Right ventricle myocardium superior (tissue), 1 donor: ENCODE results near the gene PTPN4. TPM values are rescaled to one million over a fixed set of nuclear protein-coding genes. Genes with fewer than 3 reads are reported as not detected.
"Not testable (repeated sequence)": the region's sequence is repeated elsewhere in the genome, so short reads cannot be mapped to it uniquely, and the experiment has no call there.

Experiments
- ATAC-seq: fragments of 200-7000 bp; cut with Tn5 transposase; one replicate; pipeline ENCODE4 v1.9.1; 2020; ENCODE audit warnings: mild to moderate bottlenecking; ENCODE audit not compliant: poor library complexity
- DNase-seq: peaks from one replicate; pipeline ENCODE4 v3.0.0-alpha.2; 2020
- intact Hi-C: fragments of 100-400 bp; cut with DNase I; formaldehyde crosslinking; loops from one replicate; pipeline ENCODE4 v1.11.2; 2022
- total RNA-seq: library from RNA; stranded (reverse); fragmentation: NEBNext Ultra II Directional; extraction: Animal tissue kit (Norgen Biotek cat#: 25700); gene quantifications from one replicate; pipeline ENCODE4 v1.2.1, GENCODE V29; 2021
- donor health status: DM: no; HTN: yes; CAD: no; lungs with severe emphysema.

PTPN4 gene
- total RNA-seq, 1 donor from 2014 or later, result 37.6 TPM

DNA sequence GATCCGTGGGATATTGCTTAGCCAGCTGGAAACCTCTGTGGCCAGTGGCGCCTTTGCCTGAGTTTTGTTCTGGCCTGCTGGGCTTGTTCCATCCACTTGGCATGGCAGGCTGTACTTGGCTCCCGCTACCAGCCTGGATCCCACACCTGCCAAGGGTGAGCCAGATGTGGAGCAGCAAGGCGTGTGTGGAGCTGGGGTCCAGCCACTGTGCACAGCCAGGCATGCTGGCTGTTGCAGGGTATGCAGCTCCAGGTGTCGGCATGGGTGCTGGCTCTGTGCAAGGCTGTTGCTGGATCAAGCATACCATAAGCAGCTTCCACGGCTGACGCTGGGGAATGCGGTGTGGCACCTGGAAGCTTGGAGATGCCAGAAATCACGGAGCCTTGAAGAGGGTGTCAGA lies 34.5 kb downstream of the PTPN4 start:
- ATAC-seq, result peak; percentile 84
- peak; percentile 67 for DNase-seq
- intact Hi-C loops, result no loop called here

DNA sequence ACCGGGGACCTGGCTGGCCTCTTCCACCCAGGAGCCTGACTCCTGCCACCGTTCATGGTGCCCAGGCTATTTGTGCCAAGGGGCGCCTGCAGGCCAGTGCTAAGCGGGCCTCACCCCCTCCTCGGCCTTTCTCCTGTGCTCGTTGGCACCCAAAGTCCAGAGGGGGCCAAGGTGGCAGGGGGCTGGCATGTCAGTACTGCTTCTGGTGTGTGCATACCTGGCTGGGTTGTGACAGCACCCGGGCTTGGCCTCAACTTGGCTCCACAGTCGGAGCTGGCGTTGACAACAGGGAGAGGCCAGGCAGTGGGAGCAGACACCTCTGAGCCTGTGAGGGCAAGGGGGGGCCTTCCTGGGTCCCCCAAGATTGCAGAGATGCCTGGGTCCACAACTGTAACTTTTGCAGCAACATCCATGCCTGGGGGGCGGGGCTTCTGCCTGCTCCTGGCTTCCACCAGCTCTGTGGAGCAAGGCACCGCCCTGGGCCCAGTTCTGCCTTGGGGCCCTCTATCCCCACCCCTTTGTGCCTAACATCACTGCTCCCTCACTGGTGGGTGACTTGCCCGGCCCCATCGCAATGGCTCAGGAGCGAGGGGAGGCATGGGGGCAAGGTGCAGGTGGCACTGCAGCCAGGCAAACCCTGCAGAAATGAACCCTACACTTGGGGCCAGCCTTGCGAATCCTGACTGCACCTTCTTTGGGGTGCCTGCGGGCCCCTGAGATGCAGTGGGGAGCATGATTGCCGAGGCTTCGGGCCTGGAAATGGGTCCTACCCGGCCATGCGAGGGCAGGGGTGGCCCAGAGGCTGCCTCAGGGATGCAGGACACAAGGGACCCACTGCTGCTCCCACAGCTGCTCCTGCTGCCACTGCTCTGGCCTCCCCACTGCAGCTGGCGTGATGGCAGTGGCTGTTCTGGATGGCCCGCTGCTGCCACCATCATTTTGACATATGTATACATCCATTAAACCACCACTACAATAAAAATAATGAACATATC lies 35.9 kb downstream of the PTPN4 start:
- intact Hi-C loops, result no loop called here
- ATAC-seq, result peak; percentile 34
- peak; percentile 39 for DNase-seq

DNA sequence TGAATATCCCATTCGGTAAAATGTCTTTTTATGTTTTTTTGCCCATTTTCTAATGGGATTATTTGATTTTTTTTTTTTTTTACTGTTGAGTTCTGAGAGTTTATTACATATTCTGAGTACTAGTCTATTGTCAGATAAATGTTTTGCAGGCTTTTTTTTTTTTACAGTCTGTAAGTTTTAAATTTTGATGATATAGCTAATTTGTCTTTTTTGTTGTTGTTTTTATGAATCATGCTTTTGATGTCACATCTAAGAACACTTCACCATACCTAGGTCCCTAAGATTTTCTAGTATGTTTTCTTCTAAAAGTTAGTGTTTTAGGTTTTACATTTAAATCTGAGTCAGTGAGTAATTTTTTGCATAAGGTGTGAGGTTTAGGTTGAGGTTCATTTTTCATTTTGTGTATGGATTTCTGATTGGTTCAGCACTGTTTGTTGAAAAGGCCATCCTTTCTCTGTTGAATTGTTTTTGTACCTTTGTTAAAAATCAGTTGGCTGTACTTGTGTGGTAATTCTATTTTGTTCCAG lies 40.7 kb downstream of the PTPN4 start:
- intact Hi-C loops, result no loop called here
- no peak for ATAC-seq

DNA sequence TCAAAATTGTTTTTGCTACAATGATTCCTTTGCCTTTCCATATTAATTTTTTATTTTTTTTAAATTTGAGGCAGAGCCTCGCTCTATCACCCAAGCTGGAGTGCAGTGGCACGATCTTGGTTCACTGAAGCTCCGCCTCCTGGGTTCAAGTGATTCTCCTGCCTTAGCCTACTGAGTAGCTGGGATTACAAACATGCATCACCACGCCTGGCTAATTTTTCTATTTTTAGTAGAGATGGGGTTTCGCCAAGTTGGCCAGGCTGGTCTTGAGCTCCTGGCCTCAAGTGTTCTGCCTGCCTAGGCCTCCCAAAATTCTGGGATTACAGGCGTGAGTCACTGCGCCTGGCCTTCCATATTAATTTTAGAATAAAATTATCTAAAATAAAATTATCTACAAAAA lies 41.3 kb downstream of the PTPN4 start:
- ATAC-seq (peak; percentile 23), DNase-seq (no peak)
- intact Hi-C loops, result no loop called here

More for the DNA sequence above, 40.7 kb downstream of the PTPN4 start:
- no peak for DNase-seq

DNA sequence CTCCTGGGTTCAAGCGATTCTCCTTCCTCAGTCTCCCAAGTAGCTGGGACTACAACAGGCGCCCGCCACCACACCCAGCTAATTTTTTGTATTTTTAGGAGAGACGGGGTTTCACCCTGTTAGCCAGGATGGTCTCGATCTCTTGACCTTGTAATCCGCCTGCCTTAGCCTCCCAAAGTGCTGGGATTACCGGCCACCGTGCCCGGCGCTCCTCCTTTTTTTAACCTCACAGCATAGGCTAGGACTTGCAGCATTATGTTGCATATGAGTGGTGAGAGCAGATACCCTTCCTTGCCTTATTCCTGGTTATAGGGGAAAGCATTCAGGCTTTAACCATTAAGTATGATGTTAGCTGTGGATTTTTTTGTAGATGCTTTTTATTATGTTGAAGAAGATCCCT lies 42.3 kb downstream of the PTPN4 start:
- ATAC-seq, intact Hi-C loops, DNase-seq: not testable (repeated sequence)

DNA sequence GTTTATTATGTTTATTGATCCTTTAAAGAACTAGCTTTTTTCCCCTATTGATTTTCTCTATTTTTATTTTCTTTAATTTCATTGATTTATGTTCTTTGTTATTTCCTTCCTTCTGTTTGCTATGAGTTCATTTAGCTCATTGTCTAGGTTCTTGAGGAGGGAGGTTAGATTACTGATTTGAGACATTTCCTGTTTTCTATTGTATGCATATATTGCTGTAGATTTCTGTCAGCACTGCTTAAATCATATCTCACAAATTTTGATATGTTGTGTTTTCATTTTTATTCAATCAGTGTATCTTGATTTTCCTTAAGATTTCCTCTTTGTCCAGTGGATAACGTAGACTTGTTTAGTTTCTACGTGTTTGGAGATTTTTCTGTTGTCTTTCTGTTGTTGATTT lies 43.4 kb downstream of the PTPN4 start:
- DNase-seq, result no peak
- intact Hi-C loops, result no loop called here
- ATAC-seq, result no peak

DNA sequence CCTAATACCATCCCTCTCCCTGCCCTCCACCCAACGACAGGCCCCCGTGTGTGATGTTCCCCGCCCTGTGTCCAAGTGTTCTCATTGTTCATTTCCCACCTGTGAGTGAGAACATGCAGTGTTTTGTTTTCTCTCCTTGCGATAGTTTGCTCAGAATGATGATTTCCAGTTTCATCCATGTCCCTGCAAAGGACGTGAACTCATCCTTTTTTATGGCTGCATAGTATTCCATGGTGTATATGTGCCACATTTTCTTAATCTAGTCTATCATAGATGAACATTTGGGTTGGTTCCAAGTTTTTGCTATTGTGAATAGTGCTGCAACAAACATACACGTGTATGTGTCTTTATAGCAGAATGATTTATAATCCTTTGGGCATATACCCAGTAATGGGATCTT lies 44.7 kb downstream of the PTPN4 start:
- intact Hi-C loops, DNase-seq, ATAC-seq: not testable (repeated sequence)

DNA sequence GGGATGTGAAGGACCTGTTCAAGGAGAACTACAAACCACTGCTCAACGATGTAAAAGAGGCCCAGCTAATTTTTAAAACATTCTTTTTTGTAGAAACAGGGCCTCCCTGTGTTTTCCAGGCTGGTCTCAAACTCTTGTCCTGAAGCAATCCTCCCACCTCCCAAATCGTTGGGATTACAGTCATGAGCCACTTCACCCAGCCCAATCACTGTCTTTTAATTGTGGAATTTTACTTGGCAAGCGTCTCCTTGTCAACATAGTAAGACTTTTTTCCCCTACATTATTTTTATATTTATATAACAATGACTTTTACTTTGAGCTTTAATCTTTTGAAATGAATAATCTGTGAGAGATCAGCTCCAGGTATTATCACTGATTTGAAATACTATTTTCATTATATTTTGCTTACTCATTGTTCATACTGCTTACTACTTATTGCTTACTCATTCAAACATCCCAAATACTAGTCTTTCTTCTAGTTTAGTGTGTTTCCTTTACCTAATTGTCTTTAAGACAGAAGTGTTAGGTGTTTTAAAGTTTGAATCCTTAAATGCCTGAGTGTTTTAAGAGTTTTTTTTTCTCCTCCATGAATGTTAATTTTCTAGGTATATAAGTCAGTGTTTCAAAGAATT lies 48.9 kb downstream of the PTPN4 start:
- no peak for ATAC-seq
- DNase-seq, result no peak
- intact Hi-C loops, result no loop called here

DNA sequence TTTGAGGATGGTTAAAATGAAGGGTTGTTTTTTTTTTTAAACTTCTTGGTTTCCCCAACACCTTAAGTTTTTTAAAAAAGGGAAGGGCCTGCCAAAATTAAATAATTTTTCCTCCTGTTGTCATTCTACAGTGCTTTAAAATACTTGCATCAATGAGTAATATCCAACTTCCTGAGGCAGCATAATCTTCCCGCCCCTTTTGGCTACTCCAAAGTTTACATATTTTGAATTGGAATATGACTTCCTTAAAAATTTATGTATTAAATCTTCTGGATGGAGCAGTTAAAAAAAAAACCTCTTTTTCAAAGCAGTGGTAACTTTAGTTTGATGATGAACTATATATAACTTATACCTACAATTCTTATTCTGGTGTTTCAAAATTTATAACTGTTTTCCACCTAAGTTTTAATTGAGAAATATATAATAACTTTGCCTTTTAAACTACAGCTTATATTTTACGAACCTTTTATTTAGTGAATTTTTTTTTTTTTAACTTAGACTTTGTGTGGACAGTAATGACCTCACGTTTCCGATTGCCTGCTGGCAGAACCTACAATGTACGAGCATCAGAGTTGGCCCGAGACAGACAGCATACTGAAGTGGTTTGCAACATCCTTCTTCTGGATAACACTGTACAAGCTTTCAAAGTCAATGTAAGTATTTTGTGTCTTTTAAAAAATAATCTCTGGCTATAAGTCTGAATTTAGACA lies 49.8 kb downstream of the PTPN4 start:
- DNase-seq (no peak), ATAC-seq (peak; percentile 92)
- intact Hi-C loops, result no loop called here

DNA sequence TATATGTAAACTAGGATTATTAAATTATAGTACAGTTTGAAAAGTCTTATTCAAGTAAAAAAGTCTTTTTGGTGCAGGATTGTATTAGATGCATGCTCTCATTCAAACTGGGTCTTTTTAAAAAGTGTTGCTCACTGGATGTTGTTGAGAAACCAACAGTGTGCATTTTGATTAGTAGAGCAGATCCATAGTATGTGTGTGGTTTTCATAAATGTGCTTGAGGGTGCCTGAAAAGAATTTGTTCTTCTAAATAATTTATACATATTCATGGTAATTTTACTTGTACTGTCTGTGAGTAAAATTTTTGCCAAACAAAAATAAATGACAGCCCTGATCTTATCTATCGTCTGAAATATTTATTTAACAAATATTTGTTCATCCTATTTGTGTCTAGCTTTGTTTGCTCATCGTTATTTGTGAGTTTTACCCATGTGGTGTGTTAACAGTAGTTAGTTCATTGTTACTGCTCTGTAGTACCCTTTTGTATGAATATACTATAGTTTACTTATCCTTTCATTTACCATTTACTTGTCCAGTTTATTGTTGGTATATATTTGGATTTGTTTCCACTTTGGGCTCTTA lies 50.4 kb downstream of the PTPN4 start:
- ATAC-seq (no peak), DNase-seq (no peak)
- intact Hi-C loops, result no loop called here

DNA sequence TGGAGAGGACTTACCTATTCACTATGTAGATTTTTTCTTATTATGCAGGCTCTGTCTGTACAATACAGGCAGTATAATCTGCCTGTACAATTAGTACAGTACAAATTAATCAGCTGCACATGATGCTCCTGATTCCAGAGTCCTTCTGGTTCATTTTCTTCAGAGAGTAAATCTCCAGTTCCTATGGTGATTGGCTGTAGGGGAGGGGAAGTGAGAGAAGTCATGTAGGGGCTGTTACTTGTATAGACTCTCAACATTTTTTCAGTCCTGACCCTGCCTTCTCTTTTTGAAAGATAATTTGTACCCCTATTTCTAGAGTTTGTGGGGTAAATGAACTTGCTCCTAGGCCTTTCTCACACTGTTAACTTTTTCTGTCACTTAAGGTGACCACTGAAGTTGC lies 54.5 kb downstream of the PTPN4 start:
- intact Hi-C loops, result no loop called here
- DNase-seq (no peak), ATAC-seq (no peak)

DNA sequence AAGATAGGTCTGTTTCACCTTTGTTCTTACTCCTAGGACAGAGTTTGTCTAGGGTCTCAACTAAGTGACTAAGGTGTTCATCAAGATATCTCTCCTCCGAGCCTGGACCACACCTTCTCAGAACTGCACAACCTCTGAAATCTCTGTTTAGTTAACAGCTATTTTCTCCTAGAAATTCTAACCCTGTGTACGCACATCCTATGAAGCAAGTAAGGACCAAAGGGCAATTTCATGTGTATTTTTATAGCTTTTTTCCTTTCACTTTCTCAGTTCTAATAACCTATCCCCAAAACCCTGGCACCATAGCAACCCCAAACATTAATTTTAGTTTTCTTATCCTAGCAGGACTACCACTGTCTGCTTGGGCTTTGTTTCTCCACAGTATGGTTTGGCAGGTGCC lies 59.1 kb downstream of the PTPN4 start:
- ATAC-seq, result no peak

DNA sequence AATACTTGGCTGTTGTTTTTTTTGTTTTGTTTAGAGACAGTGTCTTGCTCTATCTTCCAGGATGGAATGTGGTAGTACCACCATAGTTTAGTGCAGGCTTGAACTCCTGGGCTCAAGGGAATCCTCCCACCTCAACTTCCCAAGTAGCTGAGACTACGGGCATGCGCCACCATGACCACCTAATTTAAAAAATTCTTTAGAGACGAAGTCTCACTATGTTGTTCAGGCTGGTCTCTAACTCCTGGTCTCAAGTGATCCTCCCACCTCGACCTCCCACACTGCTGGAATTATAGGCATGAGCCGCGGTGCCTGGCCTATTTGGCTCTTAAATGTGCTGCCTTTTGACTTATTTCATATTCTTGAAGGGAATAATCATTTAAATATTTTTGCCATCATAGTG lies 60.1 kb downstream of the PTPN4 start:
- DNase-seq (no peak), ATAC-seq (no peak)
- intact Hi-C loops, result loop anchor here (5.0 kb wide), 2 partner anchors 68 to 113 kb away; no protein-coding TSS in a partner anchor

More for the DNA sequence above, 59.1 kb downstream of the PTPN4 start:
- intact Hi-C loops, result no loop called here
- no peak for DNase-seq

DNA sequence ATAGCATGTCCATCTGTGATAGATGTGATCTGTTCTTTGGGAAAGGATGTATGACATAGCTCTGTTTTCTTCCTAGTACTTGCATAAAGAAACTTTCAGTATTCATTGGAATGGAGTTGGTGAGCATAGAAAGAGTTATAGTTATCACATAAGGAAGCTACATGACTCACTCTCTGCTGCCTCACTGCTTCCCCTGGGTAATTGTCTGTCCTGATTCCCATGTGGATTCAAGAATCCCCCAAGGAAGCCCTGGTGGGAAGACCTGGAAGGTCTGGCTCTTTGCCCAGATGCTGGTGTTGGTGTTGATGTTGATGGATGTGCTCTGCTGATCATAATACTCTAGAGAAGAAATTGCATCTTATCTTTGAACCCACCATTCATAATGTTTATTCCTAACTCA lies 60.6 kb downstream of the PTPN4 start:
- intact Hi-C loops, result loop anchor here (5.0 kb wide), 2 partner anchors 68 to 113 kb away; no protein-coding TSS in a partner anchor
- peak; percentile 39 for ATAC-seq
- no peak for DNase-seq

DNA sequence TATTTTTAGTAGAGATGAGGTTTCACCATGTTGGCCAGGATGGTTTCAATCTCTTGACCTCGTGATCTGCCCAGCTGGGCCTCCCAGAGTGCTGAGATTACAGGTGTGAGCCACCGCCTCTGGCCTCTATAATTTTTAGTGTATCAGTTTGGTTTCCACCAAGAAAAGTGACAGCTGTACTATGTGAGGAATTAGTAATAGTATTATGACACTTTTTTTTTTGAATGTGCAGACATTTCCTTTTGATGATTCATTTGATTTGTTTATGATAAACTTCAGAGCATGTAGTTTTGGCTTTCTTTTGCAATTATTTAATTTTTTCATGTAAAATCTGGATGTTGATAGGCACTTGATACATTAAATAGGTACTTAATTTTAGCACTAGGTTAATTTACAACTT lies 61.5 kb downstream of the PTPN4 start:
- DNase-seq (no peak), ATAC-seq (no peak)
- intact Hi-C loops, result loop anchor here (5.0 kb wide), 2 partner anchors 69 to 114 kb away; no protein-coding TSS in a partner anchor

DNA sequence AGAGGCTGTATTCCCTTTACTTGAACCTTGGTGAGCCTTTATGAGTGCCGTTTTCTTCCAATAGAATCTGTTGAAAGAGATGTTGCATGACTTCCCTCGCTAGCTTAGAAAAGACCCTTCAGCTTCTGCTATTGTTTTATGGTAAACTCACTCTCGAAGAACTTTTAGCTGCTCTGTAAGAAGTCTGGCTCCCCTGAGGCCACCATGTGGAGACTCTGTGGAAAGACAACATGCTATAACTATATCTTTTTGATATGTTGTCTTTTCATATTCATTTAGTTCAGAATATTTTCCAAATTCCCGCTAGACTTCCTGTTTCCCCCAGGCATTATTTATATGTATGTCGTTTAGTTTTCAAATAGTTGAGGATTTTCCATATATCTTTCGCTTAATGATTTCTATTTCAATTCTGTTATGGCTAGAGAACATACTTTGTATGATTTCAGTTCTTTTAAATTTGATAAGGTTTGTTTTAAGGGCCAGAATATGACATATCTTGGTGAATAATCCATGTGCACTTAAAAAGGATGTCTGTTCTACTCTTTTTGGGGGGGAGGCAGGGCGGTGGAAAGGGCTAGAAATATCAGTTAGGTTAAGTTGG lies 64.1 kb downstream of the PTPN4 start:
- DNase-seq (no peak), ATAC-seq (peak; percentile 76)
- intact Hi-C loops, result loop anchor here (5.0 kb wide), 2 partner anchors 72 to 117 kb away; no protein-coding TSS in a partner anchor

DNA sequence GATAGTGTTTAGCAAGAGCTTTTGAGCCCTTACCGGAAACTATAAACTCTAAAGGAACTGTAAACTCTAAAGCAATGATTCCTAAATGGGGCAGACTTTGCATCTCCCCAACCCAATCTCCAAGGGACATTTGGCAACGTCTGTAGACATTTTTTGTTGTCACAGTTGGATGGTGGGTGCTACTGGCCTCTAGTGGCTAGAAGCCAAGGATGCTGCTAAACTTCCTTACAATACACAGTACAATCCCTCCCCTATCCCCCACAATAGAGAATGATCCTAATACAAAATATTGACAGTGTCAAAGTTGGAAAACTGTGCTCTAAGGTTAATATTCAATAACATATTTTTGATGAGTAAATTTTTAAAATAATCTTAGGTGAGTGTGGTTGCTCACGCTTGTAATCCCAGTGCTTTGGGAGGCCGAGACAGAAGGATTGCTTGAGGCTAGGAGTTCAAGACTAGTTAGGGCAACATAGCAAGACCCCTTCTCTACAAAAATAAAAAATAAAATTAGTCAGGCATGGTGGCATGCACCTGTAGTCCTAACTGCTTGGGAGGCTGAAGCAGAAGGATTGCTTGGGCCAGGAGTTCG lies 66.7 kb downstream of the PTPN4 start:
- peak; percentile 64 for ATAC-seq
- intact Hi-C loops, result no loop called here
- DNase-seq, result no peak
